ELF-1 (cell line): ENCODE data around the gene PTEN.
"Not testable (repeated sequence)": the region's sequence is repeated elsewhere in the genome, so short reads cannot be mapped to it uniquely, and the experiment has no call there.

Source experiments
- DNase-seq: peaks from one replicate; pipeline ENCODE4 v3.0.0-alpha.2; 2016; ENCODE audit warnings: low read depth, low spot score

PTEN gene

DNA sequence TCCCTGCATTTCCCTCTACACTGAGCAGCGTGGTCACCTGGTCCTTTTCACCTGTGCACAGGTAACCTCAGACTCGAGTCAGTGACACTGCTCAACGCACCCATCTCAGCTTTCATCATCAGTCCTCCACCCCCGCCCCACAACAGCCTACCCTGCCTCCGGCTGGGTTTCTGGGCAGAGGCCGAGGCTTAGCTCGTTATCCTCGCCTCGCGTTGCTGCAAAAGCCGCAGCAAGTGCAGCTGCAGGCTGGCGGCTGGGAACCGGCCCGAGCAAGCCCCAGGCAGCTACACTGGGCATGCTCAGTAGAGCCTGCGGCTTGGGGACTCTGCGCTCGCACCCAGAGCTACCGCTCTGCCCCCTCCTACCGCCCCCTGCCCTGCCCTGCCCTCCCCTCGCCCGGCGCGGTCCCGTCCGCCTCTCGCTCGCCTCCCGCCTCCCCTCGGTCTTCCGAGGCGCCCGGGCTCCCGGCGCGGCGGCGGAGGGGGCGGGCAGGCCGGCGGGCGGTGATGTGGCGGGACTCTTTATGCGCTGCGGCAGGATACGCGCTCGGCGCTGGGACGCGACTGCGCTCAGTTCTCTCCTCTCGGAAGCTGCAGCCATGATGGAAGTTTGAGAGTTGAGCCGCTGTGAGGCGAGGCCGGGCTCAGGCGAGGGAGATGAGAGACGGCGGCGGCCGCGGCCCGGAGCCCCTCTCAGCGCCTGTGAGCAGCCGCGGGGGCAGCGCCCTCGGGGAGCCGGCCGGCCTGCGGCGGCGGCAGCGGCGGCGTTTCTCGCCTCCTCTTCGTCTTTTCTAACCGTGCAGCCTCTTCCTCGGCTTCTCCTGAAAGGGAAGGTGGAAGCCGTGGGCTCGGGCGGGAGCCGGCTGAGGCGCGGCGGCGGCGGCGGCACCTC, at the start of gene PTEN, which contains the start of gene KLLN:
TSS of gene PTEN (plus strand) at position 573 of the 891 bp plus-strand sequence. CDS start 845 bp downstream, outside the sequence.
TSS of gene KLLN (minus strand) at position 481 of the 891 bp plus-strand sequence. CDS start 1,046 bp downstream, outside the sequence.
- peak; percentile 91 for DNase-seq

DNA sequence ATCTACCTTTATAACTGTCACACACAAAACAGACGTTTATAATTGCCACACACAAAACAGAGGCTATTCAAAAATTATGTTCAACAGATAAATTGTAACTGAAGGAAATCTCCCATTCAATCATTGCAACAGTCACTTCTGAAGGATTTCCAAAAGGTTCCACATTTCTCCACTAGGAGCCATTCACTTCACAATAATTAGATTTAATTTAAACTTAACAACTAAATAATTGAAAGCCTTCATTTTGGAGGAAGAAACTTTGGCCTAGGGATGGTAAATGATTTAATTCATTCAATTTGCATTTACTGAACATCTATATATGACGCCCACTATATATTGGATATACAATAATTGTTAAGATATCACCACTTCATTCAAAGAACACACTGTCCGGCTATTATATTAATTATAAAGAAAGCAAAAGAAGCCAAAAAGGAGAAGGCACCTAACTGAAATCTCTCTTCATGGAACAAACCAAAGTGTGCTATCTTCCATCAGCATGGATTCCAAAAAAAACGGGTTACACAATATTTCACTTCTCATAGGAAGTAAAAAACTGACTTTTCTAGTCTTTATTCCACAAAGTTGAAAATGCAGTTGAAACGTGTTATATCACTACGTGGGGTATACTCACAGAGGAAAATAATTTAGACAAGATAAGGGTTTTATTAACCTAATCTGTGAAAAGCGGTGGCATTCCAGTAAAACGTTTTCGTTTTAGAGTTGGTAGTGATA, 47.1 kb upstream of the PTEN start:
- DNase-seq, result no peak

DNA sequence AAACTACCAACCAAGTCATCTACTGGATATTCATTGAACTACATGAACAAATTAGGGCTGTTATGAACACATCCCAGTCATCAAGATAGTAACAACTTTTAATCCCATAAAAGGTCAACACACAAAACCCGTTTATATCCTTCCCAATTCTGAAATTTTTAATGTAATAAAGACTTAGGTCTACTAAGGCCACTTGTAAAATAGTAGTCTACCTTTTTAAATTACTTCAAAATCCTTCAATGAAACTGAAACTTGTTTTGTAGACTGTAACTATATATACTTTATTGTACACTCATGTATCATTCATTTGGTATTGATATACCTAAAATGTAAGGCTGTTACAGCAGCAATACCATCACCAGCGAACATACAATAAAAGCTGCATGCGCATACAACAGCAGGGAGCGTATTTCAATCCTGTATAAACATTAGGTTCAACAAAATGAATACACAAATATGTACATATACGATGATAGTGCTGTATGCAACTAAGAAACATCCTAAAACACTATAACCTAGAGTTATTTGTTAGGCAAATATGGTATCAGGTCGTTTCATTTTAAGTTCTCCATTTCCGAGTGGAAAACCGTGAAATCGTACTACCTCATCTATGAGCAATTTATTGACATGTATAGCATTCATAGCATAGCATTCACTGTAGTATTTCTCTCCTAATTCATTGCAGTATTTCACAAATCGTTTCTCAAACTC, 46.4 kb upstream of the PTEN start:
- no peak for DNase-seq

DNA sequence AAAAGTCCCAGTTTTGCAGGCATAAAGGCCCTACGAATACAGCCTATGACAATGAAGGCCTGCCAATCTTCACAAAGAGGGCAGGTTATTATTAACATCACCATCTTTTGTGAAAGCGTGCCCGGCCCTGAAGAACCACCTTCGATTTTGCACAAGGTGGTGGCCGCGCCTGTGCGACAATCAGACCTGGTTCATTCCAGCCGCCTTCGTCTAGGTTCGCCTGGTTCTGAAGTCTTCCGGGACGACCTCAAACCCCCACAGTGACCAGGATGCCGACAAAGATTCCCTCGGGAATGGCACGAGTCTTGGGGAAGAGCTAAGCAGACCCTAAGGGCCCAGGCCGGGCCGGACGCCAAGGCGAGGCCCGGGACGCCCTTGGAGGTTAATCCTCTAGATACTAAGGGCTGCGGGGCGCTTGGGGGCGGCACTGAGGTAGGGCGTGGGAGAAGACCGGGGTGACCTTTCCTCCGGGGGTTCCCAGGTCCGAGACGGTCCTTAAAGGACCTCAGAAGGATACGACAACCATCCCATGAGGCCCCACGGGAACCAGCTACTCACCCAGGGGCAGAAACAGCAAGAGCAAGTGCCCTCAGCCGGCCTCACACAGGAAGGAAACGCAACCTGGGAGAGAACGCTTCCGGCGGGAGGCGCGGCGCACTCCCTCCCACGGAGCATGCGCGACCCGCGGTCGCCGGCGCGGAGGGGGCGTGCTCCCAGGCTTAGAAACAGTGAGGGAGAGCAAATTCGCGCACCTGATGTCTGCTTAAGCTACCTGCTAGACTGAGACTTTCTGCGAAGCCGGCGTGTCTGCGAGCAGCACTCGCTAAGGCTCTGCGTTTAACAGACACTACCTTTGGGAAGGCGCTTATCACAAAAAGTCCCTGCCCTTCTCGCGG, 45.6 kb upstream of the PTEN start, which contains the start of gene ATAD1:
TSS of gene ATAD1 (minus strand) at position 618 of the 896 bp plus-strand sequence. CDS start 3,627 bp downstream, outside the sequence.
- peak; percentile 95 for DNase-seq

DNA sequence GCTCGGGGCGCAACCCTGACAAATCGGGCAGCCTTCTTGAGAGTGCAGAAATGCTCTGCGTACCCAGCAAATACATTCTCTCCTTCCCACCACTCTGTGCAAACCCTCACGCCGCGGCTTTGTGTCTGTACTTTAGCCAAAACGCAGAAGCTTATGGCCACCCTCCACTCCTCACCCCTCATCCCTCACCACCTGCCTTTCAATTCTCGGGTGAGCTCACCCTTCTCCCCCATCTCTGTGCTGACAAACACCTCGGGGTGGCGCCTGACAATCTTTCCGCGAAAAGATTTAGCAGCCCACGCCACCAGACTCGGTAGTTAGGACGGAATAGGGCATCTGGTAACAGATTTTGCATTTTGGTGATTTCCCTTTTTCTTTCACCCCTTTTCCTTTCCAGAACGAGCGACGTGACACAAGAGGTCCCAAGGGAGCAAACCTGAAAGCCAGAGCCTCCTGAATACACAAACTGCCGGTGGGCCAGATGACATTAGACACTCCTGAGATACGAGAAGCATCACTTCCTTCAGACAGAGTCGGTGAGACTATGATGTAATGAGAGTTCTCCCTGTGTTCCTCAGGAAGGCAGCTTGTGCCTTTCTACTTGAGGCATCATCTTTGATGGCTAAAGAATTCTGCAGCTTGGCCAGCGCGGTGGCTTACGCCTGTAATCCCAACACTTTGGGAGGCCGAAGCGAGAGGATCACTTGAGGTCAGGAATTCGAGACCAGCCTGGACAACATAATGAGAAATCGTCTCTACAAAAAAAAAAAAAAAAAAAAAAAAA, 44.7 kb upstream of the PTEN start:
- DNase-seq, result peak; percentile 61

DNA sequence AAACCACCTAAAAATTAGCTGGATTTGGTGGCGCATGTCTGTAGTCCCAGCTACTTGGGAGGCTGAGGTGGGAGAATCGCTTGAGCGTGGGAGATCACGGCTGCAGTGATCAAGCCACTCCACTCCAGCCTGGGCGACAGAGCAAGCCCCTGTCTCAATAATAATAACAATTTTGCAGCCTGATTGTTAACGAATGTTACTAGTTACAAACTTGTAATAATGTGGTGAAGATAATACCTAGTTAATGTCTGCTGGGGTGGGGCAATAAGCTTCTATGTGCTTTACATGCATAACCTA, 44.2 kb upstream of the PTEN start:
- DNase-seq, result no peak

DNA sequence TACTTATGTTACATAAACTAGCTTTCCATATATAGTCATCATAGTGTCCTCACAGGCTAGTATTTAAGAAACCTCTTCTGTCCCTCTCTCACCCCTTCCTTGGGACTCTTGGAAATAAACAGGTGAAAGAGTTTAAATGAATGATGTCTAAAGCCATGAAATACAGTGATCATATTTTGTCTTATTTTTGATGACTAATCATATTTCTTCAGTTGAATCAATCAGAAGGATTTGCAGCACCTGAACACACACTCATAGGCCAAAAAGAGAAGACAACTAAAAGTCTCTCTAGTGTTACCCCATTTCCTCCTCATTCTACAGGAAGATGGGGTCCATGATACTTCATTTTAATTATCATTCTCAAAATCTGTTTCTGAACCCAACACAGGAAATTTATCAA, 36.8 kb upstream of the PTEN start:
- DNase-seq, result no peak

DNA sequence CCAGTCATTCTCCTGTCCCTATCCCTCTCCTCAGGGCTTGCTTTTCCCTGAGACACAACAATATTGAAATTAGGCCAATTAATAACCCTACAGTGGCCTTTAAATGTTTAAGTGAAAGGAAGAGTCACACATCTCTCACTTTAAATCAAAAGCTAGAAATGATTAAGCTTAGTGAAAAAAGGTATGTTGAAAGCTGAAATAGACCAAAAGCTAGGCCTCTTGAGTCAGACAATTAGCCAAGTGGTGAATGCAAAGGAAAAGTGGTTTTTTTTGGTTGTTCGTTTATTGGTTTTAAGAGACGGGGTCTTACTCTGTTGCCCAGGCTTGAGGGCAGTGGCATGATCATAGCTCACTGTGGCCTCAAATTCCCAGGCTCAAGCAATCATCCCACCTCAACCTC, 35.7 kb upstream of the PTEN start:
- DNase-seq, result no peak

DNA sequence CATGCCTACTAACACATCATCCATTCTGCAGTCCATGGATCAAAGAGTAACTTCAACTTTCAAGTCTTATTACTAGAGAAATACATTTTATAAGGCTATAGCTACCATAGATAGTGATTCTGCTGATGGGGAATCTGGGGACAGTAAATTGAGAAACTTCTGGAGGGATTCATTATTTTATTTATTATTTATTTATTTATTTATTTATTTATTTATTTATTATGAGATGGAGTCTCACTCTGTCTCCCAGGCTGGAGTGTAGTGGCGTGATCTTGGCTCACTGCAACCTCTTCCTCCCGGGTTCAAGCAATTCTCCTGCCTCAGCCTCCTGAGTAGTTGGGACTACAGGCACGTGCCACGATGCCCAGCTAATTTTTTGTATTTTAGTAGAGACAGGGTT, 34.4 kb upstream of the PTEN start:
- not testable (repeated sequence) for DNase-seq

DNA sequence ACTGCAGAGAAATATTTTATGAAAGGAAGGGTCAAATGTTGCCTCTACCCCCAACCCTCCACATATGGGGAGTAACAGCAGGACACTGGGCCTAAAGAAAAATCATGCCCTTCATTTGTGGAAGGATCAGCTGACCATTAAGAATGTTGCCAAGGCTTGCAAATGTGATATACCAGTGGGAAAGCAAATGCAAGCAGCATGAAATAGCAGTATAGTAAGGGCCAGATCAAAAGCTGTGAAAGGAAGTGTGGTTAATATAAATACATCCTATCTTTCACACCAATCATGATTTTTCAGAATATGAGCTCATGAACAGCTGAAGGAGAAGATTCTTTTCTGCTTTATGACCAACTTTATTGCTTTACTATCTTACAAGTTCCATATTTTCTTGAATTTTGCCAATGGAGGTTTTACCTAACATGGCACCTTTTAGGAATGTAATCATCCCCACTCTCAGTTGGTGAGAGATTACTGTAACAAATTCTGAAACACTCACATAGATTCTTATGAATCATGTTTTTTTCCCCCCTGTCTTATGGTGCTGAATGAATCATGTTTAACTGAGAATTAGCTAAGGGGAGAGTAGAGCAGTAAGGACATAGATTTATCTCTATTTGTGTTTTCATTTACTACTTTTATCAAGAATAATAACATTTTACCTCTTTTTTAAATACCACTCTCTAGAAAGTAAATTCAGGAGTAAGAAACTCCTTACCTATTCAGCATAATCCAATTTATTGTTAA, 33.3 kb upstream of the PTEN start:
- no peak for DNase-seq

DNA sequence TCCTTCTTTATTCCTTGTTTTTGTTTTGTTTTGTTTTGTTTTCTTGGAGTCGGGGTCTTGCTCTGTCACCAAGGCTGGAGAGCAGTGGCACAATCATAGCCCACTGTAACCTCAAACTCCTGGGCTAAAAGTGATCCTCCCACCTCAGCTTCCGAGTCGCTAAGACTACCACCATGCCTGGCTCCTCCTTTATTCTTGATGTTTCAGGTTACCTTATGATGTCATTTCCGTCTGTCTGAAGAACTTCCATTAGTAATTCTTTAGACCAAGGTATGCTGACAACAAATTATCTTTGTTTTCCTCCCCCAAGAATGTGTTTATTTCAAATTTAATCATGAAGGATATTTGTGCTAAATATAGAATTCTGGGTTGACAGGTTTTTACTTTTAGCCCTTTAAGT, 27.3 kb upstream of the PTEN start:
- no peak for DNase-seq

DNA sequence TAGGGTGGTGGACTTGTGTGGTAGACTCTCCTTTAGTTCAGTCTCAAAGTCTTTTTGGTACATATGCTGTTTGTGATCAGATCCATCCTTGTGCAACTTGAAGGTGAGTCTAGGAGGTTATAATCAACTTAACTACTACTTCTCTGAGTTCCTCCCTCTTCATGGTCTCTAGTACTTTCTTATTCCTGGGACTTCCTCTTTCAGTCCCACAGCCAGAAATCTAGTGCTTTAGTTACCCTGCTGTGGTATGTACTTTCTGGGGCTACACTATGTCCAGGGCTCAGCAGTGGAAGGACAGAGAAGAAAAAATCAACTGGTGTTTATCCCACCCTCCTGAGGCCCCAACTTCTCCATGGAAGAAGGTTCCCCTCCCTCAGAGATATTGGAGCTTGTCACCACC, 26.0 kb upstream of the PTEN start:
- DNase-seq, result no peak

DNA sequence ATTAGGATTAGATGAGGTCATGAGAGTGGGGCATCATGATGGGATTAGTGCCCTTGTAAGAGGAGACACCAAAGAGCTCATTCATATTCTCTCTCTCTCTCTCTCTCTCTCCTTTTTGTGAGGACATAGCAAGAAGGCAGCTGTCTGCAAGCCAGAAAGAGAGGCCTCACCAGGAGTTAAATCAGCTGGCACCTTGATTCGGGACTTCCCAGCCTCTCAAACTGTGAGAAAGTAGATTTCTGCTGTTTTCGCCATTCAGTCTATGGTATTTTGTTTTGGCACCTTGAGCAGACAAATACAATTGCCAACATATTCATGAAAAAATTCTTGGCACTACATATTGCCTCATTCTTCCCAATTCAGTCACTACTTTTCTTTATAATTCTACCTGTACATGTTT, 24.8 kb upstream of the PTEN start:
- no peak for DNase-seq

DNA sequence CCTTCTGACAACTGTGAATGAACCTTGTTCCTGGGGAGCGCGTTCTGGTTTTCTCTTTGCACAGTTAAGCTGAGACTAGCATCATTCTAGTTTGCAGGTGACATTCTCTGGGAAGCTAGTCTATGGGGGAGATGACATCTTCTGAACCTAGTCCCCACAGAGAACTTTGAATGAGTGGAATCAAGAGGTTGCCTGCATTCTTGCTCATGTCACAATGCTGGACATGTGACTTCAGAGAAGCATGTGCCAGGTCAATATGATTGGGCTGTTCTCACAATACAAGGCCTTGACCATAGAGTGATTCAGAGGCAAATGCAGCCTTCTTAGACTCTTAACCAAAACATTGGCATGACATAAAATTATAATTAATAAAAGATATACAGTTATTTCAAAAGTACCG, 22.2 kb upstream of the PTEN start:
- no peak for DNase-seq

DNA sequence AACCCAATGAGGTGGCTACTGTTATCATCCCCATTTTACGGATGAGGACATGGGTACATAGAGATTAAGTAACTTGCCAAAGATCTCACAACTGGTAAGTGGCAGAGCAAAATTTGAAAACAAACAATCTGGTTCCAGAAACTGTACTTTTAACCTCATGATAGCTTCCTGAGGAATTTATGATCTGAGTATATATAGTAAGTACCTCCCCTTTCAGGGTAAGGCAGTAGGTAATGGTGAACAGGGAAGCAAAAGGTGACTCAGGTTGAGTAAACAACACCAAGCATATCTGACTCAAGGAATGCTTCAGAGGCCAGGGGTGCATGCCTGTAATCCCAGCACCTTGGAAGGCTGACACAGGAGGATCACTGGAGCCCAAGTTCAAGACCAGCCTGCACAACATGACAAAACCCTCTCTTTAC, 21.2 kb upstream of the PTEN start:
- DNase-seq, result no peak

DNA sequence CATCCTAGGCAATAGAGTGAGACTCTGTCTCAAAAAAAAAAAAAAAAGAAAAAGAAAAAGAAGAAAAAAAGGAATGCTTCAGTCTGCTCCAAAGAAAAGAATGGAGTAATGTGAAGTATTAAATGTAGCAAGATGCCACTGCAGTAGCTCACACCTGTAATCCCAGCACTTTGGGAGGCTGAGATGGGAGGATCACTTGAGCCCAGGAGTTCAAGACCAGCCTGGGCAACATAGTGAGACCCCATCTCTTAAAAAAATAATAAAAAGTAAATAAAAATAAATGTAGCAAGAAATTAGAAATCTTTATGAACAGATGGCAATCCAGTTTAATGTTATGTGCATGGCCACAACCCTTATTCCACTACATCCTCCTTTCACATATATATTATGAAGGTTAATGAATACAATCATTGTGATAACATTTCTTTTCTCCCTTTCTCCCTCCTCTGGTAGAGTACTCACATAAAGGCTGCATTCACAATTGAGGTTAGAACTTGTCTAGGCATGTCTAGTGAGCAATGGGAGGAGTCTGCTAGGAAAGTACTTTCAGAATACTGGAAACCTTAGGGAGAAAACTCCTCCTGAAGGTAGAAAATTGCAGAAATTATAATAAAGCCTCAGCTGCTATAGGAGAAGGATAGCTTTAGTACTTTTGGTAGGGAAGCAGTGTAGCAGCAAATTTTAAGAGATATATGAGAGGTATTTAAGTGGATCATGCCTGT, 20.5 kb upstream of the PTEN start:
- no peak for DNase-seq

DNA sequence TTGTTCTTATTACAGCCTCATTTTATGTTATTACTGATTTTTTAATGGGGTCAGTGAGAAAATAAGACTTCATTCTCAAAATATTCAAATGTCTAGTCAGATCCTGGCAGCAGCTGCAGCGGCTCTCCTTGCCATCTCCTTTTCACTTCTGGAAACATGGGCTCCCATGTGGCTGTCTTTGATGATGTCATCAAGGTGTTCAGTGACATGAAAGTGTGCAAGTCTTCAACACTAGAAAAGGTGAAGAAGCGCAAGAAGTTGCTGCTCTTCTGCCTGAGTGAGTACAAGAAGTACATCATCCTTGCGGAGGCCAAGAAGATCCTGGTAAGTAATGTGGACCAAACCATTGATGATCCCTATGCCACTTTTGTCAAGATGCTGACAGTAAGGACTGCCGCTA, 19.7 kb upstream of the PTEN start:
- no peak for DNase-seq

DNA sequence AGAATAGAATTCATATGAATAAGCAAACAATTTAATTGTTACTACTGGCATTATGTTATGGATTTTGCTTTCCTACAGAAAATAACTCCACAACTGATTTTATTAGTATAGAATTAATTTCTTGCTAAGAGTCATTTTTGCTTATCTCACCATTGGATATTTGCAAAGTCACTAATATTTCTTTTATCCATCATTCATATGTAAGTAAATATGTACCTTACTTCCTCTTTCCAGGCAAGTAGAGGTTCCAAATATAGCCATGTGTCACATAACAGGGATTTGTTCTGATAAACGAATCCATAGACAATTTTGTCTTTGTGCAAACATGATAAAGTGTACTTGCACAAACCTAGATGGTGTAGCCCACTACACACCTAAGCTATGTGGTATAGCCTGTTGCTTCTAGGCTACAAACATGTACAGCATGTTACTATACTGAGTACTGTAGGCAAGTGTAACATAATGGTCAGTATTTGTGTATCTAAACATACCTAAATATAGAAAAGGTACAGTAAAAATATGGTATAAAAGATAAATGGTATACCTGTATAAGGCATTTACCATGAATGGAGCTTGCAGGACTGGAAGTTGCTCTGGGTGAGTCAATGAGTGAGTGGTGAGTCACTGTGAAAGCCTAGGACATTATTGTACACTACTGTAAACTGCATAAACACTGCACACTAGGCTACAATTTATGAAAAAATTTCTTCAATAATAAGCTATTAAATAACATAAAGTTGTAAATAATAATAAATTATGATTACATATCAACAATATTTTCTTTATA, 18.4 kb upstream of the PTEN start:
- no peak for DNase-seq
